Measurements from ENCODE around the gene SMARCA2.

SMARCA2 gene

GRCh38 chr9:2209400-2209799 lies 194.3 kb downstream of the SMARCA2 start:
- no peak for DNase-seq

GRCh38 chr9:2210201-2210600 lies 195.1 kb downstream of the SMARCA2 start:
- DNase-seq, result no peak

- DNase-seq, result no peak
These were observed 198.8 kb downstream of the SMARCA2 start for GRCh38 chr9:2213830-2214468.

- DNase-seq, result no peak
These were observed 199.6 kb downstream of the SMARCA2 start for GRCh38 chr9:2214707-2215106.

- DNase-seq, result no peak
These were observed 200.8 kb downstream of the SMARCA2 start for GRCh38 chr9:2215921-2216441.

GRCh38 chr9:2216591-2216990 lies 201.4 kb downstream of the SMARCA2 start:
- DNase-seq, result no peak

GRCh38 chr9:2217540-2217939 lies 202.4 kb downstream of the SMARCA2 start:
- no peak for DNase-seq

- DNase-seq, result no peak
These were observed 204.9 kb downstream of the SMARCA2 start for GRCh38 chr9:2220036-2220435.

- peak in 1 of 56 donors; percentile 5 for DNase-seq
These were observed 212.2 kb downstream of the SMARCA2 start for GRCh38 chr9:2227144-2227867.

GRCh38 chr9:2228132-2228531 lies 213.0 kb downstream of the SMARCA2 start:
- peak in 19 of 56 donors; percentile 3 to 62 (median 15) for DNase-seq

- DNase-seq, result no peak
These were observed 213.5 kb downstream of the SMARCA2 start for GRCh38 chr9:2228641-2229040.

- no peak for DNase-seq
These were observed 214.1 kb downstream of the SMARCA2 start for GRCh38 chr9:2229109-2229721.

GRCh38 chr9:2230362-2230761 lies 215.2 kb downstream of the SMARCA2 start:
- DNase-seq, result no peak

- DNase-seq, result no peak
These were observed 216.0 kb downstream of the SMARCA2 start for GRCh38 chr9:2231101-2231500.

GRCh38 chr9:2231829-2232228 lies 216.7 kb downstream of the SMARCA2 start:
- no peak for DNase-seq

GRCh38 chr9:2233274-2233673 lies 218.1 kb downstream of the SMARCA2 start:
- DNase-seq, result no peak

GRCh38 chr9:2234371-2234893 lies 219.3 kb downstream of the SMARCA2 start:
- DNase-seq, result no peak

GRCh38 chr9:2235623-2236022 lies 220.5 kb downstream of the SMARCA2 start:
- DNase-seq, result no peak

GRCh38 chr9:2236850-2237249 lies 221.7 kb downstream of the SMARCA2 start:
- no peak for DNase-seq

GRCh38 chr9:2241461-2241835 lies 226.3 kb downstream of the SMARCA2 start:
- peak in 47 of 56 donors; percentile 11 to 86 (median 60) for DNase-seq

GRCh38 chr9:2241836-2242741 lies 226.9 kb downstream of the SMARCA2 start:
- DNase-seq, result peak in 55 of 56 donors; percentile 45 to 92 (median 80)
